HCT116 (cell line): ENCODE results near the gene TKTL2. TPM values are rescaled to one million over a fixed set of nuclear protein-coding genes. Genes with fewer than 3 reads are reported as not detected.
"Not testable (repeated sequence)": the region's sequence is repeated elsewhere in the genome, so short reads cannot be mapped to it uniquely, and the experiment has no call there.

Experiments
- ATAC-seq: fragments of 200-7000 bp; cut with Tn5 transposase; 2 replicates; pipeline ENCODE4 v1.9.1; 2020; ENCODE audit warnings: mild to moderate bottlenecking, moderate library complexity
- BruUV-seq: library from RNA; stranded (reverse); fragments of 400-500 nt; replicated peaks from 2 replicates; lab custom pipeline; 2021; lab: Mats Ljungman, UMichigan
- CTCF ChIA-PET: fragments of 300-600 bp; sonication (Branson Sonifier 250); formaldehyde crosslinking; loops from one replicate; lab custom pipeline; 2021; ENCODE audit warnings: antibody characterized with exemption; lab: Charles Lee
- POLR2A ChIA-PET: fragments of 300-600, 350-600 bp; sonication (Branson Sonifier 250); formaldehyde crosslinking; loops from one replicate; lab custom pipeline; 2021; ENCODE audit warnings: antibody characterized with exemption; lab: Charles Lee
- RAD21 ChIA-PET, 2 experiments: fragments of 300-600 bp; sonication (Branson Sonifier 250); formaldehyde crosslinking; loops; one replicate each; lab custom pipeline; 2023; ENCODE audit warnings: low total read pairs in 2 of 2; ENCODE audit not compliant: uncharacterized antibody in 2 of 2, unreplicated experiment in 2 of 2, low non-redundant PET in 1 of 2; lab: Charles Lee
- DNase-seq: peaks from one replicate; pipeline ENCODE4 v3.0.0-alpha.2; 2010; ENCODE audit warnings: low read depth, low spot score
- H2AFZ ChIP-seq: fragments of 200-600 bp; shearing (Covaris generic), sonication (generic); 2 replicates; pipeline ENCODE4 v1.6.1; 2017; ENCODE audit warnings: low read depth, mixed run types, mixed read lengths, antibody characterized with exemption, low read length; ENCODE audit not compliant: poor library complexity, severe bottlenecking
- H3K27ac ChIP-seq: 2 replicates; pipeline ENCODE4 v1.5.1; 2012; ENCODE audit warnings: low read depth, low read length
- H3K27me3 ChIP-seq: fragments of 200-600 bp; sonication (generic); 2 replicates; pipeline ENCODE4 v1.6.1; 2016; ENCODE audit warnings: mixed run types, low read length, mixed read lengths; ENCODE audit not compliant: insufficient read depth
- H3K36me3 ChIP-seq, 2 experiments: fragments of 200-500 bp in 1 of 2; fragments of 200-600 bp in 1 of 2; sonication (Bioruptor generic) in 1 of 2; sonication (generic) in 1 of 2; 2 replicates each; pipeline versions ENCODE4 v1.5.1 to v1.6.1; 2014 to 2016; ENCODE audit warnings: low read length in 2 of 2, inconsistent platforms in 1 of 2, mixed read lengths in 1 of 2, mixed run types in 1 of 2; ENCODE audit not compliant: insufficient read depth in 2 of 2, control insufficient read depth in 1 of 2
- H3K4me1 ChIP-seq, 2 experiments: fragments of 200-600 bp in 1 of 2; sonication (generic) in 1 of 2; 2 replicates each; pipeline versions ENCODE4 v1.5.1 to v1.6.1; 2012 to 2017; ENCODE audit warnings: low read length in 2 of 2, inconsistent platforms in 1 of 2, mild to moderate bottlenecking in 1 of 2, mixed read lengths in 1 of 2, mixed run types in 1 of 2, moderate library complexity in 1 of 2; ENCODE audit not compliant: insufficient read depth in 2 of 2, control insufficient read depth in 1 of 2
- H3K4me2 ChIP-seq: fragments of 200-600 bp; sonication (generic); 2 replicates; pipeline ENCODE4 v1.6.1; 2017; ENCODE audit warnings: mixed run types, low read length, mixed read lengths
- H3K4me3 ChIP-seq, 2 experiments: fragments of 200-600 bp in 1 of 2; sonication (generic) in 1 of 2; replicated peaks in 1 of 2; 2 replicates each; pipeline ENCODE4 v1.5.1; 2011 to 2016; ENCODE audit warnings: low read length in 2 of 2, control low read depth in 1 of 2, low read depth in 1 of 2, mild to moderate bottlenecking in 1 of 2, mixed read lengths in 1 of 2, mixed run types in 1 of 2
- H3K79me2 ChIP-seq: fragments of 200-600 bp; sonication (generic); 2 replicates; pipeline ENCODE4 v1.6.1; 2017; ENCODE audit warnings: mild to moderate bottlenecking, mixed run types, low read length, moderate library complexity, mixed read lengths; ENCODE audit not compliant: insufficient read depth
- H3K9ac ChIP-seq: fragments of 200-600 bp; sonication (generic); 2 replicates; pipeline ENCODE4 v1.6.1; 2016; ENCODE audit warnings: low read length, mixed read lengths
- H3K9me2 ChIP-seq: fragments of 200-600 bp; sonication (generic), shearing (Covaris generic); 2 replicates; pipeline ENCODE4 v1.6.1; 2017; ENCODE audit warnings: mixed run types, mild to moderate bottlenecking, moderate library complexity; ENCODE audit not compliant: insufficient read depth
- H3K9me3 ChIP-seq, 2 experiments: fragments of 200-500 bp in 1 of 2; fragments of 200-600 bp in 1 of 2; sonication (Bioruptor generic) in 1 of 2; sonication (generic) in 1 of 2; 2 replicates each; pipeline ENCODE4 v1.6.1; 2014 to 2017; ENCODE audit warnings: low read length in 2 of 2, mixed read lengths in 2 of 2, inconsistent platforms in 1 of 2, low read depth in 1 of 2, mild to moderate bottlenecking in 1 of 2, mixed run types in 1 of 2, moderate library complexity in 1 of 2; ENCODE audit not compliant: control insufficient read depth in 1 of 2, insufficient read depth in 1 of 2
- H4K20me1 ChIP-seq: fragments of 200-600 bp; sonication (generic), shearing (Covaris generic); 2 replicates; pipeline ENCODE4 v1.6.1; 2017; ENCODE audit warnings: mixed run types, mild to moderate bottlenecking, moderate library complexity; ENCODE audit not compliant: insufficient read depth
- CBX3 ChIP-seq: IDR thresholded peaks from 2 replicates; pipeline ENCODE4 v1.6.1; 2012; ENCODE audit warnings: low read depth
- CEBPB ChIP-seq: IDR thresholded peaks from 2 replicates; pipeline ENCODE4 v1.6.1; 2012; ENCODE audit warnings: low read depth
- ELF1 ChIP-seq: IDR thresholded peaks from 2 replicates; pipeline ENCODE4 v1.6.1; 2012; ENCODE audit warnings: low read depth, borderline replicate concordance
- EZH2 ChIP-seq: fragments of 200-600 bp; sonication (generic); IDR thresholded peaks from 2 replicates; pipeline ENCODE4 v1.6.1; 2017; ENCODE audit warnings: antibody characterized with exemption, mixed run types
- EZH2phosphoT487 ChIP-seq: fragments of 200-600 bp; IDR thresholded peaks from 2 replicates; pipeline ENCODE4 v1.6.1; 2018; ENCODE audit warnings: antibody characterized with exemption, borderline replicate concordance
- FOSL1 ChIP-seq: IDR thresholded peaks from 2 replicates; pipeline ENCODE4 v1.6.1; 2012; ENCODE audit warnings: low read depth
- POLR2A ChIP-seq: IDR thresholded peaks from 2 replicates; pipeline ENCODE4 v1.7.0; 2011; ENCODE audit warnings: borderline replicate concordance; ENCODE audit not compliant: insufficient read depth, insufficient read length; ENCODE audit errors: extremely low read depth
- POLR2AphosphoS5 ChIP-seq: IDR thresholded peaks from 2 replicates; pipeline ENCODE4 v1.6.1; 2011; ENCODE audit warnings: mild to moderate bottlenecking, low read depth, low read length, moderate library complexity
- REST ChIP-seq: IDR thresholded peaks from 2 replicates; pipeline ENCODE4 v1.6.1; 2012; ENCODE audit warnings: low read depth
- SIN3A ChIP-seq: IDR thresholded peaks from 2 replicates; pipeline ENCODE4 v1.6.1; 2012; ENCODE audit warnings: low read depth
- SP1 ChIP-seq: IDR thresholded peaks from 2 replicates; pipeline ENCODE4 v1.6.1; 2012; ENCODE audit warnings: low read depth
- TCF7L2 ChIP-seq: IDR thresholded peaks from 2 replicates; pipeline ENCODE4 v1.7.0; 2011; ENCODE audit warnings: borderline replicate concordance, inconsistent platforms; ENCODE audit not compliant: insufficient read depth, insufficient read length; ENCODE audit errors: extremely low read depth
- YY1 ChIP-seq: IDR thresholded peaks from 2 replicates; pipeline ENCODE4 v1.6.1; 2011; ENCODE audit warnings: low read length, low read depth, moderate library complexity, mild to moderate bottlenecking; ENCODE audit not compliant: insufficient replicate concordance; ENCODE audit errors: extremely low read depth
- ZFX ChIP-seq: fragments of 450-650 bp; IDR thresholded peaks from 2 replicates; pipeline ENCODE4 v1.6.1; 2017
- ZNF274 ChIP-seq: fragments of 200-500 bp; sonication (Bioruptor generic); IDR thresholded peaks from 2 replicates; pipeline ENCODE4 v1.6.1; 2014; ENCODE audit warnings: mild to moderate bottlenecking, low read depth, low read length, inconsistent platforms
- intact Hi-C: fragments of 100-400 bp; cut with micrococcal nuclease; formaldehyde crosslinking; loops from 2 replicates; pipeline ENCODE4 v1.10.0; 2022
- total RNA-seq: library from RNA; stranded (reverse); gene quantifications from one replicate; pipeline ENCODE4 v1.2.1, GENCODE V29; 2021; ENCODE audit not compliant: unreplicated experiment
- TF ChIP-seq, protein P1 (sequence below): IDR thresholded peaks from 2 replicates; pipeline ENCODE4 v1.6.1; 2012
- TF ChIP-seq, protein P2 (sequence below), 3 experiments: fragments of 200-600 bp in 1 of 3; sonication (generic) in 1 of 3; IDR thresholded peaks in 2 of 3; conservative IDR thresholded peaks in 1 of 3; 2 replicates each; pipeline ENCODE4 v1.5.1; 2012 to 2017; ENCODE audit warnings: low read depth in 2 of 3, low read length in 2 of 3, antibody characterized with exemption in 1 of 3, borderline replicate concordance in 1 of 3, control low read depth in 1 of 3, mild to moderate bottlenecking in 1 of 3, mixed read lengths in 1 of 3, mixed run types in 1 of 3, moderate library complexity in 1 of 3; ENCODE audit not compliant: insufficient read depth in 1 of 3

TKTL2 gene
- total RNA-seq, 1 experiment from 2014 or later, result not detected

DNA sequence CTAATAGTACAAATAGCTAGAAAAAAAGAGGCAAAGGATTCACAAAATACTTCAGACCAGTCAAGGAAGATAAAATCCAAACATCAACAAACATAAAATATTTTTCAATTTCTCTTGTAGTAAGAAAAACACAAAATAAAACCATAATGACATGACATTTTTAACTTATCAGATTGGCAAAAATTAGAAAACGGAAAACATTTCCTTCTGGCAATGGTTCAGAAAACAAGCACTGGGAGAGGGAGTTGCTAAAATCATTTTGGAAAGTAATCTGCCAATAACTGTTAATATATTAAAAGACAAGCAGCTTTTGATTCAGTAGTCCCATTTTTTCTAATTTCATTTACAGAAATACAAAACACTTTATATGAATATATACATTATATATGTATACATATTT lies 26.1 kb downstream of the TKTL2 start:
- Histone ChIP-seq H3K36me3 (no peaks in the 10 kb centered on the region), H4K20me1 (no peaks in the 10 kb centered on the region), H3K4me2 (no peak overlapping the region), H3K27ac (no peak overlapping the region), H3K4me3 (no peak overlapping the region), H3K4me1 (peaks cover 0 to 5% of the 10 kb centered on the region in 2 experiments; a peak in 1 of 4 replicates), H2AFZ (no peak overlapping the region), H3K27me3 (no peaks in the 10 kb centered on the region), H3K79me2 (no peaks in the 10 kb centered on the region), H3K9me3 (no peaks in the 10 kb centered on the region), H3K9me2 (no peaks in the 10 kb centered on the region), H3K9ac (no peak overlapping the region)
- intact Hi-C loops, result no loop called here
- RAD21 ChIA-PET, result no interaction called here
- DNase-seq (no peak), ATAC-seq (no peak)
- CTCF ChIA-PET, result no interaction called here
- no TSS peak for BruUV-seq
- TF ChIP-seq, protein P1, sequence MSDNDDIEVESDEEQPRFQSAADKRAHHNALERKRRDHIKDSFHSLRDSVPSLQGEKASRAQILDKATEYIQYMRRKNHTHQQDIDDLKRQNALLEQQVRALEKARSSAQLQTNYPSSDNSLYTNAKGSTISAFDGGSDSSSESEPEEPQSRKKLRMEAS, result no peak
- TF ChIP-seq POLR2AphosphoS5 (no peak), CBX3 (no peak), ZFX (no peak), SIN3A (no peak), SP1 (no peak), CEBPB (no peak), EZH2 (no peak), ELF1 (no peak), POLR2A (no peak), TCF7L2 (no peak), REST (no peak), YY1 (no peak), EZH2phosphoT487 (no peak), FOSL1 (no peak), ZNF274 (no peak)
- TF ChIP-seq, protein P2, sequence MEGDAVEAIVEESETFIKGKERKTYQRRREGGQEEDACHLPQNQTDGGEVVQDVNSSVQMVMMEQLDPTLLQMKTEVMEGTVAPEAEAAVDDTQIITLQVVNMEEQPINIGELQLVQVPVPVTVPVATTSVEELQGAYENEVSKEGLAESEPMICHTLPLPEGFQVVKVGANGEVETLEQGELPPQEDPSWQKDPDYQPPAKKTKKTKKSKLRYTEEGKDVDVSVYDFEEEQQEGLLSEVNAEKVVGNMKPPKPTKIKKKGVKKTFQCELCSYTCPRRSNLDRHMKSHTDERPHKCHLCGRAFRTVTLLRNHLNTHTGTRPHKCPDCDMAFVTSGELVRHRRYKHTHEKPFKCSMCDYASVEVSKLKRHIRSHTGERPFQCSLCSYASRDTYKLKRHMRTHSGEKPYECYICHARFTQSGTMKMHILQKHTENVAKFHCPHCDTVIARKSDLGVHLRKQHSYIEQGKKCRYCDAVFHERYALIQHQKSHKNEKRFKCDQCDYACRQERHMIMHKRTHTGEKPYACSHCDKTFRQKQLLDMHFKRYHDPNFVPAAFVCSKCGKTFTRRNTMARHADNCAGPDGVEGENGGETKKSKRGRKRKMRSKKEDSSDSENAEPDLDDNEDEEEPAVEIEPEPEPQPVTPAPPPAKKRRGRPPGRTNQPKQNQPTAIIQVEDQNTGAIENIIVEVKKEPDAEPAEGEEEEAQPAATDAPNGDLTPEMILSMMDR (IDR thresholded peaks at IDR 0.05 in 2 of 3, conservative IDR thresholded peaks at IDR 0.05 in 1 of 3; ENCODE audit: borderline replicate concordance in 1 of 3, insufficient read depth in 1 of 3, low read depth in 2 of 3, low read length in 2 of 3), result no peak
- POLR2A ChIA-PET, result no interaction called here

GRCh38 chr4:163447023-163447422 lies 26.5 kb downstream of the TKTL2 start:
- RAD21 ChIA-PET, BruUV-seq: not testable (repeated sequence)

More at GRCh38 chr4:163447023-163447422, 26.5 kb downstream of the TKTL2 start:
- H3K79me2 ChIP-seq, CTCF ChIA-PET, DNase-seq, H3K9me3 ChIP-seq, H3K27ac ChIP-seq, H3K27me3 ChIP-seq, H4K20me1 ChIP-seq, H3K4me3 ChIP-seq, H3K9me2 ChIP-seq, H3K9ac ChIP-seq, ATAC-seq, H3K36me3 ChIP-seq, H3K4me1 ChIP-seq, POLR2A ChIA-PET, H3K4me2 ChIP-seq, H2AFZ ChIP-seq, intact Hi-C loops: not testable (repeated sequence)
